ENCODE results near the gene CPNE5. TPM values are rescaled to one million over a fixed set of nuclear protein-coding genes. Genes with fewer than 3 reads are reported as not detected.

Gene CPNE5
- total RNA-seq, 4 donors from 2014 or later, result 9.5 to 33.8 (median 12.2) TPM

DNA sequence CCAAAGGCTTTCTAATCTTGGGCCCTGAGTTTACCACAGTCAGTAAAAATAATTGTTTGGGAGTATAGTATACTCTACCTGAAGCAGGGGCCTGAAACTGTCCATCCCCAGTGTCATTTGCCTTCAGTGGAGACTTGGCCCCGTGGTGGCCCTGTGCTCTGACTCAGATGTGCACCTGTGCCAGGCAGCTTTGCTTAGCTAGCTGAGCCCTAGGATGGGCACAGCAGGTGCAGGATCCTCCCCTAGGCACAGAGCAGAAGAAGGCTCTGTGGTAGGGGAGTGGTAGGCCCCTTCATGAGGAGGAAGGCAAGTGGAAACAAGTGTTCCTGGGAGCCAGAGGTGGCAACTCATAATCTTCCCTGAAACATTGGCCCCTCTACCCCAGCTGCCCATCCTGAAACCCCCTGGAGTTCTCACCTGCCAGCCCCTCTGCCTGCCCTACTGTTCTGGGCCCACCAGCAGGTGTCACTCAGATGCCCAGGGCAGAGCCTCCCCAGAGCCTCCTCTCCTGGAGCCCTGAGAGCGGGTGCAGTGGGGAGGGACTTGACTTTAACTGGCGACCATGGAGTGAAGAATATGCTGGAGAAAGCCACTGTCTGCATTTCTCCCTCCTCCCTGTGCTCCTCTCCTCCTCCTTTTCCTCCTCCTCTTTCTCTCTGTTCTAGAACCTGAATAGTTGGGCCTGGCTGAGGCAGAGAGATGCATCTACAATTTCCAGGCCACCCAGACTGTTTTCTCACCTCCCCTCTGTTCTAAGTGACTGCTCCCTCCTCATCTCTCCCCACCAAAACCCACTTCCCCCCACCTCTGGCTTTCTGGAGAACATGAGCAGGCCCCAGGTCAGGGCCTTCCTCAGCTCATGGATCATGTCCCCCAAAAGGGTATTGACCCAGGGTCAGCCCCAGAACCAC lies 2.9 kb downstream of the CPNE5 start:
- DNase-seq, result no peak
- intact Hi-C loops (cut with DNase I; ENCODE audit: low total_unique reads), result no loop called here
- Histone ChIP-seq H3K27me3 (no peaks in the 10 kb centered on the region), H3K27ac (no peak overlapping the region), H3K4me1 (peaks cover 0 to 8% of the 10 kb centered on the region in 2 donors), H3K36me3 (no peaks in the 10 kb centered on the region), H3K9me3 (no peaks in the 10 kb centered on the region), H3K4me3 (no peak overlapping the region)
- TF ChIP-seq CTCF (IDR thresholded peaks at IDR 0.05), result no peak
- no peak for TF ChIP-seq POLR2A (IDR thresholded peaks at IDR 0.05)

DNA sequence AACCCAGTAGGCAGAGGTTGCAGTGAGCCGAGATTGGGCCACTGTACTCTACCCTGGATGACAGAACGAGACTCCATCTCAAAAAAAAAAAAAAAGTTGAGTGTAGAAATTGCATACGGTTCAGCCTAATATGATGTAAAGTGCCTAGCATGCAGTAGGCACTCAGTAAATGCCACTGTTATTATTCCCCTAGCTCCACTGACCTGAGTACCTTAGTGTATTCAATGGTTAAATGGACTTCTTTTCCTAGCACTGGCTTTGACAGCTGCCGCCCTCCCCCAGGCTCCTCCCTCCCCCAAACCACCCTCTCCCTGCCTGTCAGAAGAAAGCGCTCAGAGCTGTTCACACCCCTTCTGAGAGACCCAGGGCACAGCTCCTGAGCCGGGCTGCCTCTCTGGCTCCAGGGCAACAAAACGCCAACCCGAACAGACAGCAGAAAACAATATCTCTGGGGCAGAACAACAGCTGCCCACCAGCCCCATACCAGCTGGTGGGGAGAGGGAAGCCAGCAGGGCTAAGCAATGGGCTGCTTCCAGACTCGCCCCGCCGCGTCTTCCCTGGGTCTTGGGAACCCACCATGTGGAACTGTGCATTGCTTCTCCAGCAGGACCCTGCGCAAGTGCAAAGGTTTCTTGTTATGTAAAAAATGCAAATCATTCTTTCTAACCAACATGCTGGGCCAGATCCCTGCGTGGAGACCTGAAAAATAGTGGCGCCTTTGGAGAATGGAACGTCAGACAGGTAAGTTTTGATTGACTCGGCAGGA lies 4.5 kb downstream of the CPNE5 start:
- intact Hi-C loops (cut with DNase I; ENCODE audit: low total_unique reads), result no loop called here
- Histone ChIP-seq H3K36me3 (no peaks in the 10 kb centered on the region), H3K9me3 (no peaks in the 10 kb centered on the region), H3K27ac (no peak overlapping the region), H3K4me1 (peaks cover 0 to 5% of the 10 kb centered on the region in 2 donors), H3K4me3 (no peak overlapping the region), H3K27me3 (no peaks in the 10 kb centered on the region)
- TF ChIP-seq CTCF (IDR thresholded peaks at IDR 0.05), result no peak
- TF ChIP-seq POLR2A (IDR thresholded peaks at IDR 0.05), result no peak
- no peak for DNase-seq

DNA sequence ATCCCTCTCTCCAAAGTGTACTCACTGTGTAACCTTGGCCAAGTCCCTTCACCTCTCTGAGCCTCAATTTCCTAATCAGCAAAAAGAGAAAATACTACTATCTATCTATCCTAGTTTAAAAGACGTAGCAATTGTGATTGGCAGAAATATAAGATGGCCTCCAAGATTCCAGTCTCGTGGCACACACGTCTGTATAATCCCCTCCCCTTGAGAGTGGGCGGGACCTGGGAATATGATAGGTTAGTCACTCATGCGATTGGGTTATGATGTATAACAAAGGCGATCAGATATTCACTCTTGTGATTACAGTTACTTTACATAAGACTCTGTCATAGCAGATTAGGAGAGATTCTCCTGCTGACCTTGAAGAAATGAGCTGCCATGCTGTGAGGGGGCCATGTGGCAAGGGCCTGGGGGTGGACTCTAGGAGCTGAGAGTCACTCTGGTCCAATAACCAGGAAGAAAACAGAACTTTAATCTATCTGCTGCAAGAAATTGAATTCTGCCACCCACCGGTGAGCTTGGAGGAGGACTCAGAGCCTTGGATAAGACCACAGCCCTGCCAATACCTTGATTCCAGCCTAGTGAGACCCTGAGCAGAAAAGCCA lies 6.0 kb downstream of the CPNE5 start:
- H3K4me1 ChIP-seq, result peaks cover 0 to 5% of the 10 kb centered on the region in 2 donors
- H3K9me3 ChIP-seq, result no peaks in the 10 kb centered on the region
- H3K27ac ChIP-seq, result no peak overlapping the region
- no peaks in the 10 kb centered on the region for H3K27me3 ChIP-seq
- intact Hi-C loops (cut with DNase I; ENCODE audit: low total_unique reads), result no loop called here
- DNase-seq, result no peak
- H3K4me3 ChIP-seq, result no peak overlapping the region
- no peaks in the 10 kb centered on the region for H3K36me3 ChIP-seq
- TF ChIP-seq CTCF (IDR thresholded peaks at IDR 0.05), result no peak
- no peak for TF ChIP-seq POLR2A (IDR thresholded peaks at IDR 0.05)

GRCh38 chr6:36832313-36832712 lies 6.9 kb downstream of the CPNE5 start:
- Histone ChIP-seq H3K4me1 (peaks cover 0 to 5% of the 10 kb centered on the region in 2 donors), H3K27me3 (no peaks in the 10 kb centered on the region), H3K9me3 (no peaks in the 10 kb centered on the region), H3K36me3 (no peaks in the 10 kb centered on the region), H3K27ac (no peak overlapping the region), H3K4me3 (no peak overlapping the region)
- no peak for DNase-seq
- intact Hi-C loops (cut with DNase I; ENCODE audit: low total_unique reads), result no loop called here
- TF ChIP-seq CTCF (IDR thresholded peaks at IDR 0.05) (no peak), POLR2A (IDR thresholded peaks at IDR 0.05) (no peak)

Data from uterus (tissue), 4 donors.